ENCODE results near the gene TP73. TPM values are rescaled to one million over a fixed set of nuclear protein-coding genes. Genes with fewer than 3 reads are reported as not detected.

TP73 gene
- total RNA-seq, 1 experiment from 2014 or later, result 6.9 TPM

- Histone ChIP-seq H3K4me1 (replicated peaks; ENCODE audit: insufficient read depth) (peaks cover 10% of the 10 kb centered on the region; the same call in 1 of the 2 replicates), H3K36me3 (ENCODE audit: low read depth) (no peaks in the 10 kb centered on the region), H3K9me2 (ENCODE audit: insufficient read depth) (no peaks in the 10 kb centered on the region), H3F3A (ENCODE audit: insufficient read depth, low read depth) (peaks cover 12% of the 10 kb centered on the region; the same call in 1 of the 2 replicates), H3K4me2 (no peak overlapping the region), H4K20me1 (ENCODE audit: insufficient read depth) (no peaks in the 10 kb centered on the region; the same call in 1 of the 2 replicates), H3K27me3 (ENCODE audit: insufficient read depth, low read depth) (peaks cover 48% of the 10 kb centered on the region), H2AFZ (no peak overlapping the region), H3K79me2 (ENCODE audit: low read depth) (no peaks in the 10 kb centered on the region), H3K9me3 (ENCODE audit: insufficient read depth, low read depth) (no peaks in the 10 kb centered on the region), H3K27ac (no peak overlapping the region), H3K4me3 (no peak overlapping the region)
- intact Hi-C loops (cut with micrococcal nuclease; ENCODE audit: unreplicated experiment), result no loop called here
- TF ChIP-seq EZH2 (IDR thresholded peaks at IDR 0.05; ENCODE audit: low read depth), result no peak
- TF ChIP-seq, protein P1, sequence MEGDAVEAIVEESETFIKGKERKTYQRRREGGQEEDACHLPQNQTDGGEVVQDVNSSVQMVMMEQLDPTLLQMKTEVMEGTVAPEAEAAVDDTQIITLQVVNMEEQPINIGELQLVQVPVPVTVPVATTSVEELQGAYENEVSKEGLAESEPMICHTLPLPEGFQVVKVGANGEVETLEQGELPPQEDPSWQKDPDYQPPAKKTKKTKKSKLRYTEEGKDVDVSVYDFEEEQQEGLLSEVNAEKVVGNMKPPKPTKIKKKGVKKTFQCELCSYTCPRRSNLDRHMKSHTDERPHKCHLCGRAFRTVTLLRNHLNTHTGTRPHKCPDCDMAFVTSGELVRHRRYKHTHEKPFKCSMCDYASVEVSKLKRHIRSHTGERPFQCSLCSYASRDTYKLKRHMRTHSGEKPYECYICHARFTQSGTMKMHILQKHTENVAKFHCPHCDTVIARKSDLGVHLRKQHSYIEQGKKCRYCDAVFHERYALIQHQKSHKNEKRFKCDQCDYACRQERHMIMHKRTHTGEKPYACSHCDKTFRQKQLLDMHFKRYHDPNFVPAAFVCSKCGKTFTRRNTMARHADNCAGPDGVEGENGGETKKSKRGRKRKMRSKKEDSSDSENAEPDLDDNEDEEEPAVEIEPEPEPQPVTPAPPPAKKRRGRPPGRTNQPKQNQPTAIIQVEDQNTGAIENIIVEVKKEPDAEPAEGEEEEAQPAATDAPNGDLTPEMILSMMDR (conservative IDR thresholded peaks at IDR 0.05), result no peak
- CTCF ChIA-PET, result no interaction called here
- POLR2A ChIA-PET (ENCODE audit: unreplicated experiment), result no interaction called here
- DNase-seq, result no peak
- no TSS peak for BruUV-seq (replicated peaks)
These were observed 11.8 kb downstream of the TP73 start for GRCh38 chr1:3663999-3664699.

- no peaks in the 10 kb centered on the region; the same call in 1 of the 2 replicates for H4K20me1 ChIP-seq (ENCODE audit: insufficient read depth)
- H3K27ac ChIP-seq, result no peak overlapping the region
- peaks cover 11% of the 10 kb centered on the region; the same call in 1 of the 2 replicates for H3K4me1 ChIP-seq (replicated peaks; ENCODE audit: insufficient read depth)
- no peak for TF ChIP-seq EZH2 (IDR thresholded peaks at IDR 0.05; ENCODE audit: low read depth)
- TF ChIP-seq, protein P1 (conservative IDR thresholded peaks at IDR 0.05), result no peak
- H3K79me2 ChIP-seq (ENCODE audit: low read depth), result no peaks in the 10 kb centered on the region
- no peak overlapping the region for H3K4me2 ChIP-seq
- intact Hi-C loops (cut with micrococcal nuclease; ENCODE audit: unreplicated experiment), result no loop called here
- no peak for DNase-seq
- H2AFZ ChIP-seq, result no peak overlapping the region
- peaks cover 12% of the 10 kb centered on the region; the same call in 1 of the 2 replicates for H3F3A ChIP-seq (ENCODE audit: insufficient read depth, low read depth)
- POLR2A ChIA-PET (ENCODE audit: unreplicated experiment), result no interaction called here
- H3K27me3 ChIP-seq (ENCODE audit: insufficient read depth, low read depth), result peaks cover 44% of the 10 kb centered on the region
- no peaks in the 10 kb centered on the region for H3K9me3 ChIP-seq (ENCODE audit: insufficient read depth, low read depth)
- CTCF ChIA-PET, result no interaction called here
- no peaks in the 10 kb centered on the region for H3K36me3 ChIP-seq (ENCODE audit: low read depth)
- H3K9me2 ChIP-seq (ENCODE audit: insufficient read depth), result no peaks in the 10 kb centered on the region
- H3K4me3 ChIP-seq, result no peak overlapping the region
- no TSS peak for BruUV-seq (replicated peaks)
These were observed 12.5 kb downstream of the TP73 start for GRCh38 chr1:3664700-3665375.

DNA sequence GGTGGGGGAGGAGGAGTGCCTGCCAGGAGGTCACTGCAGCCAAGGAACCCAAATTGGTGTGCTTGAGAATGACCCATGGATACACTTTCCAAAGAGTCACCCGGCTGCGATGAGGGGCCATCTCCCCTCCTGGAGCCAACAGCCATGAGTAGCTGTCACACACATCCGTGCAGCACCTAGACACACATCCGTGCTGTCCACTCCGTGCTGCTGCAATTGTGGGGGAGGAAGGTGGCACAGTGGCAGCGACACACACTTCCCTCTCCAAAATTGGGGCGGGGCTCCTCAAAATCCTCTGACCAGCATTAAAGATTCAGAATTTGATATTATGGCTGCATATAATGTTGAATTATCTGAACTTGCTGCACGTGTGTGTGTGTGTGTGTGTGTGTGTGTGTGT, 15.8 kb downstream of the TP73 start:
- Histone ChIP-seq H3K4me2 (peak overlapping the region; percentile 61; the same call in 1 of the 2 replicates), H4K20me1 (ENCODE audit: insufficient read depth) (no peaks in the 10 kb centered on the region; the same call in 1 of the 2 replicates), H3K27me3 (ENCODE audit: insufficient read depth, low read depth) (peaks cover 25% of the 10 kb centered on the region; the same call in 1 of the 2 replicates), H3K4me1 (replicated peaks; ENCODE audit: insufficient read depth) (peaks cover 20% of the 10 kb centered on the region; the same call in 1 of the 2 replicates), H3K9me2 (ENCODE audit: insufficient read depth) (no peaks in the 10 kb centered on the region), H2AFZ (no peak overlapping the region), H3K36me3 (ENCODE audit: low read depth) (no peaks in the 10 kb centered on the region), H3F3A (ENCODE audit: insufficient read depth, low read depth) (peaks cover 10% of the 10 kb centered on the region; the same call in 1 of the 2 replicates), H3K27ac (no peak overlapping the region), H3K9me3 (ENCODE audit: insufficient read depth, low read depth) (no peaks in the 10 kb centered on the region), H3K79me2 (ENCODE audit: low read depth) (no peaks in the 10 kb centered on the region), H3K4me3 (no peak overlapping the region)
- no peak for DNase-seq
- POLR2A ChIA-PET (ENCODE audit: unreplicated experiment), result interaction anchor here (0.6 kb wide), 1 partner anchor 26 kb away, joined by 5 read pairs; no protein-coding TSS in a partner anchor
- BruUV-seq (replicated peaks), result no TSS peak
- intact Hi-C loops (cut with micrococcal nuclease; ENCODE audit: unreplicated experiment), result no loop called here
- TF ChIP-seq EZH2 (IDR thresholded peaks at IDR 0.05; ENCODE audit: low read depth), result no peak
- TF ChIP-seq, protein P1 (conservative IDR thresholded peaks at IDR 0.05), result no peak
- CTCF ChIA-PET, result interaction anchor here (0.6 kb wide), 1 partner anchor 77 kb away, joined by 3 read pairs; no protein-coding TSS in a partner anchor
